ENCODE results near the gene LAMA4. TPM values are rescaled to one million over a fixed set of nuclear protein-coding genes. Genes with fewer than 3 reads are reported as not detected.

Gene LAMA4
- total RNA-seq, 1 experiment from 2014 or later = not detected

DNA sequence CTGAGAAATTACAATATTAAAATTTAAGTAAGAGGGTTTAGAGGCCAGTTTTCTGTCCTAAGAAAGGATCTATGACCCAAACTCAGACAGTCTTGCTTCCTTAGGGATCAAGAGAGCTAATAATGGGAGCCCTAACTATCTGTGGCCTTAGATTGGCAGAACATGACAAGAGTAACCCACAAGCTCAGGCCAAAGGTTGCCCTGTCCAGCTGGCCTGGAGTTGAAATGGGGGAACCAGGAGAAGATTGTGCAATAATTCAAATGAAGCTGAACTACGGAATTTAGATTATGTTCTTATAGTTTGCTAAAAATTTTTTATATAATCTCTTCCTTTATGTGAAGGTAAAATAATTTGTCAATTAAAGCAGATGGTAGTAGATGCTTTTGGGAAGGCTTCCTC lies 26.4 kb downstream of the LAMA4 start:
- H3K9me3 Mint-ChIP-seq (ENCODE audit: unreplicated experiment) = no peaks in the 10 kb centered on the region
- Histone ChIP-seq H3K36me3 (ENCODE audit: control insufficient read depth, insufficient read depth, low read length) (no peaks in the 10 kb centered on the region), H3K4me3 (ENCODE audit: low read depth, low read length) (no peak overlapping the region), H3K27me3 (replicated peaks; ENCODE audit: control insufficient read depth, insufficient read depth, low read length) (no peaks in the 10 kb centered on the region), H3K9me3 (no peaks in the 10 kb centered on the region), H3K4me1 (no peaks in the 10 kb centered on the region)
- POLR2A ChIA-PET = no interaction called here
- intact Hi-C loops (cut with micrococcal nuclease; ENCODE audit: unreplicated experiment) = loop anchor here (5.0 kb wide), 1 partner anchor 1344 kb away; no protein-coding TSS in a partner anchor
- H3K27me3 Mint-ChIP-seq (ENCODE audit: insufficient read depth, unreplicated experiment) = peaks cover 10% of the 10 kb centered on the region
- no TSS peak for BruUV-seq (replicated peaks)
- H3K4me1 Mint-ChIP-seq (ENCODE audit: low read depth, unreplicated experiment) = no peaks in the 10 kb centered on the region
- CTCF ChIA-PET = no interaction called here
- H3K4me3 Mint-ChIP-seq (ENCODE audit: unreplicated experiment) = no peak overlapping the region
- DNase-seq = no peak
- no peak overlapping the region for H3K27ac Mint-ChIP-seq (ENCODE audit: unreplicated experiment)
- H3K36me3 Mint-ChIP-seq (ENCODE audit: insufficient read depth, unreplicated experiment) = no peaks in the 10 kb centered on the region
- TF ChIP-seq, protein P1, sequence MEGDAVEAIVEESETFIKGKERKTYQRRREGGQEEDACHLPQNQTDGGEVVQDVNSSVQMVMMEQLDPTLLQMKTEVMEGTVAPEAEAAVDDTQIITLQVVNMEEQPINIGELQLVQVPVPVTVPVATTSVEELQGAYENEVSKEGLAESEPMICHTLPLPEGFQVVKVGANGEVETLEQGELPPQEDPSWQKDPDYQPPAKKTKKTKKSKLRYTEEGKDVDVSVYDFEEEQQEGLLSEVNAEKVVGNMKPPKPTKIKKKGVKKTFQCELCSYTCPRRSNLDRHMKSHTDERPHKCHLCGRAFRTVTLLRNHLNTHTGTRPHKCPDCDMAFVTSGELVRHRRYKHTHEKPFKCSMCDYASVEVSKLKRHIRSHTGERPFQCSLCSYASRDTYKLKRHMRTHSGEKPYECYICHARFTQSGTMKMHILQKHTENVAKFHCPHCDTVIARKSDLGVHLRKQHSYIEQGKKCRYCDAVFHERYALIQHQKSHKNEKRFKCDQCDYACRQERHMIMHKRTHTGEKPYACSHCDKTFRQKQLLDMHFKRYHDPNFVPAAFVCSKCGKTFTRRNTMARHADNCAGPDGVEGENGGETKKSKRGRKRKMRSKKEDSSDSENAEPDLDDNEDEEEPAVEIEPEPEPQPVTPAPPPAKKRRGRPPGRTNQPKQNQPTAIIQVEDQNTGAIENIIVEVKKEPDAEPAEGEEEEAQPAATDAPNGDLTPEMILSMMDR (IDR thresholded peaks at IDR 0.05; ENCODE audit: insufficient read depth in 1 of 2, low read depth in 1 of 2, low read length in 1 of 2, severe bottlenecking in 1 of 2, unreplicated experiment in 1 of 2) = no peak

DNA sequence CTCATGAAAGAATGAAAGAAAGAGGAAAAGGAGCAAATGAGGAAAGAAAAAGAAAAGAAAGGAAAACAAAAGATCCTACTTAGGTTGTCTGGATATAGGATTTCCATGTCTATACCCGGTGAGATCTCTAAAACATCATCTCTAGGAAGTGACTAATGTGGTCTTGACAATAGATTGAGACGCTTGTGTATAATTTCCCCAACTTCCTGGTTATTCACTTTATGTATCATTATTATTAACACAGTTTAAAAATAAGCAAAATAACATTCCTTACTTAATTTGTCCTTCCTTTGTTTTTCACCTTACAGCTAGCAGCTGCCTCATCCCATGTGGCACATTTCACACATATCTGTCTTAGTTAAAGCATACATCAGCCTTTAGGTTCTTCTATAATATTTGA lies 27.0 kb downstream of the LAMA4 start:
- intact Hi-C loops (cut with micrococcal nuclease; ENCODE audit: unreplicated experiment) = loop anchor here (5.0 kb wide), 1 partner anchor 1345 kb away; no protein-coding TSS in a partner anchor
- no peaks in the 10 kb centered on the region for H3K4me1 Mint-ChIP-seq (ENCODE audit: low read depth, unreplicated experiment)
- Histone ChIP-seq H3K9me3 (no peaks in the 10 kb centered on the region), H3K36me3 (ENCODE audit: control insufficient read depth, insufficient read depth, low read length) (no peaks in the 10 kb centered on the region), H3K4me1 (no peaks in the 10 kb centered on the region), H3K4me3 (ENCODE audit: low read depth, low read length) (no peak overlapping the region), H3K27me3 (replicated peaks; ENCODE audit: control insufficient read depth, insufficient read depth, low read length) (no peaks in the 10 kb centered on the region)
- TF ChIP-seq, protein P1 (IDR thresholded peaks at IDR 0.05; ENCODE audit: insufficient read depth in 1 of 2, low read depth in 1 of 2, low read length in 1 of 2, severe bottlenecking in 1 of 2, unreplicated experiment in 1 of 2) = no peak
- POLR2A ChIA-PET = no interaction called here
- H3K27ac Mint-ChIP-seq (ENCODE audit: unreplicated experiment) = no peak overlapping the region
- H3K27me3 Mint-ChIP-seq (ENCODE audit: insufficient read depth, unreplicated experiment) = peaks cover 10% of the 10 kb centered on the region
- BruUV-seq (replicated peaks) = no TSS peak
- no peak for DNase-seq
- no peak overlapping the region for H3K4me3 Mint-ChIP-seq (ENCODE audit: unreplicated experiment)
- CTCF ChIA-PET = no interaction called here
- H3K36me3 Mint-ChIP-seq (ENCODE audit: insufficient read depth, unreplicated experiment) = no peaks in the 10 kb centered on the region
- no peaks in the 10 kb centered on the region for H3K9me3 Mint-ChIP-seq (ENCODE audit: unreplicated experiment)

DNA sequence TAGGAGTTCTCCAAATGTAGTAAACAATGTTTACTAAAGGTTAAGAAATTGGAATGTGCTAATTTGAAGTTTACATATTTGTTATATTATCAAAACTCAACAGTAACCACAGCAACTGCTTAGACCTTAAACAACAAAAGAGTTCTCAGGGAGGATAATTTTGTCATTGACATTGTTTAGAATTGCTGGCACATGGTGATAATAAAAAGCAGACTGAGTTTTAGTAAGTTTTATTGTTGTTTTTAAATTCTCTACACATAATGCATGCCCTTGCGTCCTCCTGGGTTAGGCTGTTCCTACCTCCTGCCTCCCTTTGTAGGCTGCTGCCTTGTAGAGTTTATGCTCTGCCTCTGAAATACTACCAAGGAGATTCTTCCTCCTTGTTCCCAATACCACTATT lies 28.7 kb downstream of the LAMA4 start:
- Mint-ChIP-seq H3K9me3 (ENCODE audit: unreplicated experiment) (no peaks in the 10 kb centered on the region), H3K4me3 (ENCODE audit: unreplicated experiment) (no peak overlapping the region), H3K27me3 (ENCODE audit: insufficient read depth, unreplicated experiment) (peaks cover 8% of the 10 kb centered on the region), H3K4me1 (ENCODE audit: low read depth, unreplicated experiment) (no peaks in the 10 kb centered on the region), H3K27ac (ENCODE audit: unreplicated experiment) (no peak overlapping the region), H3K36me3 (ENCODE audit: insufficient read depth, unreplicated experiment) (no peaks in the 10 kb centered on the region)
- intact Hi-C loops (cut with micrococcal nuclease; ENCODE audit: unreplicated experiment) = loop anchor here (5.0 kb wide), 1 partner anchor 1347 kb away; no protein-coding TSS in a partner anchor
- ChIA-PET POLR2A (no interaction called here), CTCF (no interaction called here)
- BruUV-seq (replicated peaks) = no TSS peak
- no peak overlapping the region for H3K4me3 ChIP-seq (ENCODE audit: low read depth, low read length)
- H3K27me3 ChIP-seq (replicated peaks; ENCODE audit: control insufficient read depth, insufficient read depth, low read length) = no peaks in the 10 kb centered on the region
- TF ChIP-seq, protein P1 (IDR thresholded peaks at IDR 0.05; ENCODE audit: insufficient read depth in 1 of 2, low read depth in 1 of 2, low read length in 1 of 2, severe bottlenecking in 1 of 2, unreplicated experiment in 1 of 2) = no peak
- H3K4me1 ChIP-seq = no peaks in the 10 kb centered on the region
- no peak for DNase-seq
- H3K36me3 ChIP-seq (ENCODE audit: control insufficient read depth, insufficient read depth, low read length) = no peaks in the 10 kb centered on the region
- H3K9me3 ChIP-seq = no peaks in the 10 kb centered on the region

Data from Caco-2 (cell line).